Mesothelial cell of epicardium (in vitro differentiated cells): Measurements from ENCODE around the gene IQCN. TPM values are rescaled to one million over a fixed set of nuclear protein-coding genes. Genes with fewer than 3 reads are reported as not detected.

Experiments used
- DNase-seq, 2 experiments: peaks; one replicate each; pipeline ENCODE4 v3.0.0; 2021; ENCODE audit warnings: low spot score in 2 of 2; ENCODE audit not compliant: unreplicated experiment in 2 of 2
- H3K27ac Mint-ChIP-seq: 2 replicates; pipeline ENCODE4 v1.8.0; 2021; ENCODE audit warnings: mixed read lengths
- H3K27me3 Mint-ChIP-seq: 2 replicates; pipeline ENCODE4 v1.8.0; 2021; ENCODE audit warnings: low read depth, mixed read lengths
- H3K36me3 Mint-ChIP-seq: 2 replicates; pipeline ENCODE4 v1.8.0; 2021; ENCODE audit warnings: mixed read lengths
- H3K4me1 Mint-ChIP-seq: 2 replicates; pipeline ENCODE4 v1.8.0; 2021; ENCODE audit warnings: mixed read lengths
- H3K4me3 Mint-ChIP-seq: 2 replicates; pipeline ENCODE4 v1.8.0; 2021; ENCODE audit warnings: mild to moderate bottlenecking, moderate library complexity, mixed read lengths
- H3K9me3 Mint-ChIP-seq: 2 replicates; pipeline ENCODE4 v1.8.0; 2021; ENCODE audit warnings: mixed read lengths
- CTCF ChIP-seq: fragments of 200-600 bp; sonication (generic); IDR thresholded peaks from one replicate; pipeline ENCODE4 v1.5.0; 2021; ENCODE audit warnings: antibody characterized with exemption; ENCODE audit not compliant: unreplicated experiment
- total RNA-seq: library from RNA; stranded (reverse); gene quantifications from 3 replicates; pipeline ENCODE4 v1.2.1, GENCODE V29; 2021

The IQCN gene
- total RNA-seq, 1 donor from 2014 or later, result 17.1 TPM

GRCh38 chr19:18245297-18245696 is 29.0 kb downstream of the IQCN start:
- Mint-ChIP-seq H3K27ac (no peak overlapping the region), H3K27me3 (peaks cover 12% of the 10 kb centered on the region), H3K36me3 (no peaks in the 10 kb centered on the region), H3K9me3 (no peaks in the 10 kb centered on the region), H3K4me1 (peaks cover 1% of the 10 kb centered on the region), H3K4me3 (no peak overlapping the region)
- no peak for TF ChIP-seq CTCF
- no peak for DNase-seq

DNA sequence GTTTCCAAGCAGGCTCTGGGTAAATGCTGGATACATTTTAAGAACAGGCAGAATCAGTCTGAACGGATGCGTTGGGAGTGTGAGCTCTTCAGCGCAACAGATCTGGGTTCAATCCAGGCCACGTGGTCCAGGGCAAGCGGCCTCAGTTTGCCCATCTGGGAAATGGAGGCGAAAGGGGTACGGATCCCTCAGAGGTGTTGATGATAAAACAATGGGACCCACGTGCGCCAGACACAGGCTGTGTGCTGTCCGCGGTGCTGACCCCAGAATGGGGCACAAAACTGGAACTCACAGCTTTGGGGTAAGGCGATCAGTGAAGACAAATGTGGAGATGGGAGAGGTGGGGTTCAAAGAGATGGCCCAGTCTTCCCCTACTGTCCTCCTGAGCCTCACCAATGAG is 34.9 kb downstream of the IQCN start:
- Mint-ChIP-seq H3K27me3 (peaks cover 43% of the 10 kb centered on the region), H3K36me3 (no peaks in the 10 kb centered on the region), H3K9me3 (no peaks in the 10 kb centered on the region), H3K27ac (no peak overlapping the region), H3K4me1 (no peaks in the 10 kb centered on the region), H3K4me3 (no peak overlapping the region)
- TF ChIP-seq CTCF, result no peak
- no peak for DNase-seq

DNA sequence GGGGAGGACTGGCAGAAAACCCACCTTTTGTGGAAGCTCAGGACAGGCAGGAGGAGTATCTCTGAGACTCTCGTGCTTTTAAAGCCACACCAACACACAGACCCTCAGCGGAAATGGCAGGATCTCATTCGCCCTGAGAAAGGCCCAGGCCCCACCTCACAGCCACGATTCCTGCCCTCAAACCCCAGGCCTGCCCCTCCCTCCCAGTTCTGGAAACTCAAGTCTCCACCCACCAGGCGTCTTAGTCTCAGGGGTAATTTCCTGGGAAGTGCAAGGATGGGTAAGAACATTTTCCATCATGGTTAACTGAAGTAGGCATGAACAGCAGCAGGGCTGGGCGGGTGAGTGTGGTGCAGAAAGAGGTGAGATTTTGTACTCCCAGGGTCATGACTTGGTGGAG is 40.1 kb downstream of the IQCN start:
- Mint-ChIP-seq H3K36me3 (no peaks in the 10 kb centered on the region), H3K27me3 (peaks cover 63% of the 10 kb centered on the region), H3K4me1 (peaks cover 6% of the 10 kb centered on the region), H3K4me3 (no peak overlapping the region), H3K9me3 (peaks cover 6% of the 10 kb centered on the region), H3K27ac (no peak overlapping the region)
- DNase-seq, result no peak
- TF ChIP-seq CTCF, result no peak

GRCh38 chr19:18233224-18233825 is 40.9 kb downstream of the IQCN start:
- peaks cover 6% of the 10 kb centered on the region for H3K4me1 Mint-ChIP-seq
- H3K27me3 Mint-ChIP-seq, result peaks cover 62% of the 10 kb centered on the region
- no peak overlapping the region for H3K4me3 Mint-ChIP-seq
- H3K9me3 Mint-ChIP-seq, result peaks cover 6% of the 10 kb centered on the region
- no peak for TF ChIP-seq CTCF
- H3K36me3 Mint-ChIP-seq, result no peaks in the 10 kb centered on the region
- no peak overlapping the region for H3K27ac Mint-ChIP-seq
- peak; percentile 63 to 87 for DNase-seq

DNA sequence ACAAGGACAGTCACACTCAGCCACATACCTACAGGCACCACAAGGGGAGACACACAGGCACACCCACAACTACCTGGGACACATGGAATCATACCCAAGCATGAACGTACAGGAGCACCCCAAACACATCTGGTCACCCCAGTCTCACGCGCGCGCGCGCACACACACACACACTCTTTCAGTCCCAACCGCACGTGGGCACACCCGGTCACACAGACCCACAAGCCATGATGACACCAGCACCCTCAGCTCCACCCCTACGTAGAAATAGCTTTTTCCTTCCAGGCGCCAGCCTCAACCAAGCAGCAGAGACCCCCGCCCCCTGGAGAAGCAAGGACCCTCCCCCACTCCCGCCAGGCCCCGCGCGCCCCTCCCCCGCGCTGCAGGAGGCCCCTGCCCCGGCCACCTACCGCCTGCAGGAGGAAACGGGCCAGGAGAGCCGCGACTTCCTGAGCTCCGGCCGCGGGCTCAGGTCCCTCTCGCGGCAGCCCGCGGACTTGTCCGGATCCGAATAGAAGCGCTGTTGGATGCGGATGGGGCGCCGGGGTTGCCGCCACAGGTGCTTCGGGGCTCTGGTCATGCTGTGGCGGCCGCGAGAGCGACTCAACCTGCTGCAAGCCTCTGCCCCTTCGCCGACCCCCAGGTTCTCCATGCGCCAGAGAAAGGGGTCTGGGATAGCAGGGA is 41.6 kb downstream of the IQCN start:
- no peak for TF ChIP-seq CTCF
- no peak for DNase-seq
- Mint-ChIP-seq H3K9me3 (peaks cover 6% of the 10 kb centered on the region), H3K27me3 (peaks cover 66% of the 10 kb centered on the region), H3K27ac (no peak overlapping the region), H3K4me1 (peaks cover 6% of the 10 kb centered on the region), H3K36me3 (no peaks in the 10 kb centered on the region), H3K4me3 (peak overlapping the region; percentile 34)
